GM19023 (cell line): Measurements from ENCODE around the gene ADGRF3.
"Not testable (repeated sequence)": the region's sequence is repeated elsewhere in the genome, so short reads cannot be mapped to it uniquely, and the experiment has no call there.

ENCODE experiments used
- ATAC-seq: cut with Tn5 transposase; IDR thresholded peaks from one replicate; pipeline ENCODE4 v1.9.1; 2021; ENCODE audit warnings: mild to moderate bottlenecking, moderate library complexity; ENCODE audit not compliant: unreplicated experiment

The ADGRF3 gene

GRCh38 chr2:26281226-26281625 is 65.4 kb downstream of the ADGRF3 start:
- no peak for ATAC-seq

DNA sequence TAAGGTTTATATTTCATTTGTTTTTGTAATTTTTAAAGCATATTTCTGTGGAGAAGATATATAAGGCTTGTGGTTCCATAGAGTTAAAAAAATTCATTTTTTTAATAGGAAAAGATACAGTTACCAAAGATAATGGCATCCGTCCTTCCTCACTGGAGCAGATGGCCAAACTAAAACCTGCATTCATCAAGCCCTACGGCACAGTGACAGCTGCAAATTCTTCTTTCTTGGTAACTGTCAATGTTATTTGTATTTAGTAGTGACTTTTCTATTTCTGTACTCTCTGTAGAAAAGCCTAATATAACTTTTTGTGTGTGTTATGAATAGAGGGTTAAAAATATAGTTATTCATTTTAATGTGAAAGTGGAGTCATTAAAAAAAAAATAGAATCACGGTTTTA is 66.7 kb downstream of the ADGRF3 start:
- no peak for ATAC-seq

DNA sequence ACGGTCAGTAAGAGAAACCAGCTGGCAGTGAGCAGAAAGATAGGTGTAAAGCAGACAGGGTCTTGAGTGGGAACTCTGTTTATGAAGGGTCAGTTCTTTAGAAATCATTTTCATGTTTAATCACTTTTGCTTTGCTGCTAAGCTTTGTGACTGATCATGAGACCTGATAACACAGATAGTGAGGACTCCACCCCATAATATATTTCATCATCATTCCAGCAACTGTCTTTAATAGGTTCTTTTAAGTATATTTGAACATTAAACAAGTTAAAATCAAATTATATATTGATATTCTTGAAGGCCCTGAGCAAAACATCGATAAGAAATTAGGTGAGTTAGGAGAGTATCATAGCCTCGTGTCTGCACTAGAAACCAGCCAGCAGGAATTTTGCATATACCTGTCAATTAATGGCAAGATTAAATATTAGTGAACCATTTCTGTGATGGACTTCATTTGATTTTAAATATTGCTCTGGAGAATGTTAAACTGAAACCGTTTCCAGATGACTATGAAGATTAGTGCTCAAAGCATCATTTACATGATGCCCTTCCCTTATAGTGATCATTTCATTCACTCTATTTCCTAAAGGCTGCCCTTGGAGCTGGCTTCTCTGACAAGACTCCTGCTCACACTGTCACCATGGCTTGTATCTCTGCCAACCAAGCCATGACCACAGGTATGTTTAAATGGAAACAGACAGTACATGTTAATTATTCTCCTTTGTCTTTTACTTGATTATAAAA is 69.9 kb downstream of the ADGRF3 start:
- no peak for ATAC-seq

GRCh38 chr2:26274058-26274613 is 72.5 kb downstream of the ADGRF3 start:
- no peak for ATAC-seq

- no peak for ATAC-seq
Measured at GRCh38 chr2:26273501-26273900, 73.1 kb downstream of the ADGRF3 start.

DNA sequence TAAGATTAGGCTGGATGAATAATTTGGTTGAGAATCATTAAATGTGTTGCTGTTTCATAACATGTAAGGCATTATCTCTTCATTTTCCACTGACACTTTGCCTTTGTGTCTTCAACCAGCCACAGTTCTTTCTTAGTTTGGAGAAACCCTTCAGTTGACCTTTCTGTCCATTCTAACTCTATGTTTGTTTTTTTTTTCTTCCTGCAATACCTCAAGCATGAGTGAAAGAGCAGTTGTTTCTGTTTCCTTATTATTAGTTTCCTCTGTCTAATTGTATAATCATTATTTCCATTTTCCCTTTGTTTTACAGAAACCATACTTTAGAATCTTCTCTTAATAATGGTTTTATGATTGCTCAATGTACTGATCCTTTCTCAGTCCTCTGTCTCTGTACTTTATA is 76.2 kb downstream of the ADGRF3 start:
- ATAC-seq = no peak

DNA sequence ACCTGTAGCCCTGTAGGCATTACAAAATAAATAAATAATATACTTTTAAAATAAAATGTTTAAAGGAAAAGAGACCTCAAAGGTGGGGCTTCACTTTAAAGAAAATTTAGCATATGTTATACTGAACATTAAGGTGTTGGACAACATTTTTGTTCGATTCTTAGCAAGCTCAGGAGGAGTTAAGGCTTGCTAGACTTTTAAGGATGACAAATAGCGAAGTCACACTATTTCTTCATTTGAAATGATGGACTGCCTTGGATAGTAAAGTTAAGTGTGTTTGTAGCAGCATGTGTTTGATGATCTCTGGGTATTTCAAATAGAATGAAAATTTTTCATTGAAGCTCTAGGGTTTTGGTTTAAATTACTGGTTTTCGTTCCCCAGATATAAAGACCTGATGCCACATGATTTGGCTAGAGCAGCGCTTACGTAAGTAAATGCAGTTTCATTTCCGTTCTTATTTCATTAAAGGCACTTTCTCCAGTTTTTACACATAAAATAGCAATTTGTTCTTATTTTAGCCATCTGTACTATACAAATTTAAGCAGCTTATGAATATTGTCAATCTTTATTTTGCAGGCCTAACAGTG is 76.9 kb downstream of the ADGRF3 start:
- ATAC-seq = no peak

GRCh38 chr2:26268670-26269385 is 77.8 kb downstream of the ADGRF3 start:
- ATAC-seq = not testable (repeated sequence)

GRCh38 chr2:26268213-26268612 is 78.4 kb downstream of the ADGRF3 start:
- ATAC-seq = no peak

DNA sequence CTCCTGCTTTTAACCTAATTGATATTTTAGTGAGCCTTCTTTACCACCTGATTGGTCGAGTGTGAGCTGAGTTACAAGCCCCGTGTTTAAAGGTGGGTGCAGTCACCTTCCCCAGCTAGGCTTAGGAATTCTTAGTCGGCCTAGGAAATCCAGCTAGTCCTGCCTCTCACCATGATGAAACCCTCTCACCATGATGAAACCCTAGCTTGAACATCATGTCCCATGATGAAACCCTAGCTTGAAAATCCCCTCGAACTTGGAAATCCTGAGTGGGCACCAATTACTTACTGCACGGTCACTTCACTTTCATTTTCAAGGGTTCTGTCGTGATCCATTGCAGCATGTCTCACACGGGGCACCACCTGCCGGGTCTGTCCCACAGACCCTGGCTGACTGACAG is 87.8 kb downstream of the ADGRF3 start:
- ATAC-seq = not testable (repeated sequence)
